ENCODE measurements around the gene OLFML2B. TPM values are rescaled to one million over a fixed set of nuclear protein-coding genes. Genes with fewer than 3 reads are reported as not detected.
A peak's percentile ranks its signal among the peaks of the same experiment; 100 is the strongest.

Gene OLFML2B
- total RNA-seq, 2 donors from 2014 or later: 0.75 to 1.00 TPM

GRCh38 chr1:162042361-162042760 is 18.7 kb upstream of the OLFML2B start:
- H3K4me3 Mint-ChIP-seq: no peak overlapping the region
- no peaks in the 10 kb centered on the region for H3K9me3 ChIP-seq (ENCODE audit: control insufficient read depth, low read length)
- H3K36me3 Mint-ChIP-seq (ENCODE audit: low read depth): no peaks in the 10 kb centered on the region
- TF ChIP-seq CTCF (conservative IDR thresholded peaks at IDR 0.05): no peak
- no CpG with 5 or more reads among the region's 1 CpG for WGBS, 2 experiments (ENCODE audit: insufficient coverage in 1 of 2, insufficient read length in 1 of 2)
- no peaks in the 10 kb centered on the region for H3K4me1 ChIP-seq (ENCODE audit: control insufficient read depth, insufficient read depth, low read length)
- no peak for DNase-seq
- peaks cover 4% of the 10 kb centered on the region for H3K4me1 Mint-ChIP-seq
- no peak overlapping the region for H3K9ac ChIP-seq (ENCODE audit: extremely low read depth, low read length, poor library complexity, severe bottlenecking)
- no peak overlapping the region for H3K4me3 ChIP-seq (ENCODE audit: low read length)
- no peaks in the 10 kb centered on the region for H3K9me3 Mint-ChIP-seq
- H3K27me3 Mint-ChIP-seq (ENCODE audit: insufficient read depth): peaks cover 2% of the 10 kb centered on the region
- H3K27ac ChIP-seq (ENCODE audit: low read depth, low read length): no peak overlapping the region
- no peak overlapping the region for H3K27ac Mint-ChIP-seq
- no peaks in the 10 kb centered on the region for H3K36me3 ChIP-seq (ENCODE audit: control insufficient read depth, insufficient read depth, low read length)
- H3K27me3 ChIP-seq (ENCODE audit: control insufficient read depth, insufficient read depth, low read length, poor library complexity, severe bottlenecking): peaks cover 8% of the 10 kb centered on the region

GRCh38 chr1:162040657-162041056 is 17.0 kb upstream of the OLFML2B start:
- no peak for DNase-seq
- no peak overlapping the region for H3K4me3 ChIP-seq (ENCODE audit: low read length)
- H3K9me3 Mint-ChIP-seq: no peaks in the 10 kb centered on the region
- no peak overlapping the region for H3K4me3 Mint-ChIP-seq
- H3K36me3 ChIP-seq (ENCODE audit: control insufficient read depth, insufficient read depth, low read length): no peaks in the 10 kb centered on the region
- H3K9me3 ChIP-seq (ENCODE audit: control insufficient read depth, low read length): no peaks in the 10 kb centered on the region
- H3K9ac ChIP-seq (ENCODE audit: extremely low read depth, low read length, poor library complexity, severe bottlenecking): no peak overlapping the region
- no peaks in the 10 kb centered on the region for H3K4me1 ChIP-seq (ENCODE audit: control insufficient read depth, insufficient read depth, low read length)
- H3K4me1 Mint-ChIP-seq: peaks cover 4% of the 10 kb centered on the region
- no peak overlapping the region for H3K27ac Mint-ChIP-seq
- H3K27ac ChIP-seq (ENCODE audit: low read depth, low read length): no peak overlapping the region
- peak; percentile 83 for TF ChIP-seq CTCF (conservative IDR thresholded peaks at IDR 0.05)
- H3K27me3 ChIP-seq (ENCODE audit: control insufficient read depth, insufficient read depth, low read length, poor library complexity, severe bottlenecking): peaks cover 6% of the 10 kb centered on the region
- H3K36me3 Mint-ChIP-seq (ENCODE audit: low read depth): no peaks in the 10 kb centered on the region
- H3K27me3 Mint-ChIP-seq (ENCODE audit: insufficient read depth): peaks cover 3% of the 10 kb centered on the region

GRCh38 chr1:162040001-162040400 is 16.3 kb upstream of the OLFML2B start:
- TF ChIP-seq CTCF (conservative IDR thresholded peaks at IDR 0.05): no peak
- Histone ChIP-seq H3K27ac (ENCODE audit: low read depth, low read length) (no peak overlapping the region), H3K4me3 (ENCODE audit: low read length) (no peak overlapping the region), H3K36me3 (ENCODE audit: control insufficient read depth, insufficient read depth, low read length) (no peaks in the 10 kb centered on the region), H3K4me1 (ENCODE audit: control insufficient read depth, insufficient read depth, low read length) (no peaks in the 10 kb centered on the region), H3K27me3 (ENCODE audit: control insufficient read depth, insufficient read depth, low read length, poor library complexity, severe bottlenecking) (peaks cover 6% of the 10 kb centered on the region), H3K9ac (ENCODE audit: extremely low read depth, low read length, poor library complexity, severe bottlenecking) (no peak overlapping the region), H3K9me3 (ENCODE audit: control insufficient read depth, low read length) (no peaks in the 10 kb centered on the region)
- no peak for DNase-seq
- H3K4me1 Mint-ChIP-seq: peaks cover 4% of the 10 kb centered on the region
- peaks cover 7% of the 10 kb centered on the region for H3K27me3 Mint-ChIP-seq (ENCODE audit: insufficient read depth)
- H3K9me3 Mint-ChIP-seq: no peaks in the 10 kb centered on the region
- no peak overlapping the region for H3K27ac Mint-ChIP-seq
- WGBS, 2 experiments (ENCODE audit: insufficient coverage in 1 of 2, insufficient read length in 1 of 2): 90 to 92% methylated on average over 4 of the region's 4 CpGs
- no peaks in the 10 kb centered on the region for H3K36me3 Mint-ChIP-seq (ENCODE audit: low read depth)
- no peak overlapping the region for H3K4me3 Mint-ChIP-seq
